GM12801 (cell line): ENCODE measurements around the gene LMX1B.

Source experiments
- CTCF ChIP-seq: IDR thresholded peaks from one replicate; pipeline ENCODE4 v1.5.1; 2011; ENCODE audit warnings: control low read depth; ENCODE audit not compliant: insufficient read length; ENCODE audit errors: extremely low read depth

The LMX1B gene

GRCh38 chr9:126619361-126620135, 5.8 kb downstream of the LMX1B start:
- TF ChIP-seq CTCF = no peak

GRCh38 chr9:126620478-126620877, 6.8 kb downstream of the LMX1B start:
- no peak for TF ChIP-seq CTCF

- TF ChIP-seq CTCF = no peak
Observed at GRCh38 chr9:126621061-126621918, 7.6 kb downstream of the LMX1B start.

GRCh38 chr9:126621919-126622735, 8.4 kb downstream of the LMX1B start:
- TF ChIP-seq CTCF = no peak

- no peak for TF ChIP-seq CTCF
Observed at GRCh38 chr9:126623314-126623666, 9.6 kb downstream of the LMX1B start.

GRCh38 chr9:126623667-126624478, 10.1 kb downstream of the LMX1B start:
- no peak for TF ChIP-seq CTCF
